Peyer's patch (tissue), 4 donors: ENCODE measurements around the gene ITGA2B. TPM values are rescaled to one million over a fixed set of nuclear protein-coding genes. Genes with fewer than 3 reads are reported as not detected.
"Not testable (repeated sequence)": the region's sequence is repeated elsewhere in the genome, so short reads cannot be mapped to it uniquely, and the experiment has no call there.

Experiments used
- DNase-seq, 3 donors: peaks; one replicate each; pipeline ENCODE4 v3.0.0-alpha.2; 2017 to 2019
- H3K27ac ChIP-seq, 4 donors: fragments of 200-600 bp; sonication (generic); one replicate each; pipeline ENCODE4 v1.5.1; 2016 to 2019
- H3K27me3 ChIP-seq, 2 donors: fragments of 200-600 bp; sonication (generic); one replicate each; pipeline ENCODE4 v1.5.1; 2019
- H3K36me3 ChIP-seq, 3 donors: fragments of 200-600 bp; sonication (generic); one replicate each; pipeline ENCODE4 v1.5.1; 2016 to 2019
- H3K4me1 ChIP-seq, 4 donors: fragments of 200-600 bp; sonication (generic); one replicate each; pipeline ENCODE4 v1.5.1; 2016 to 2019
- H3K4me3 ChIP-seq, 4 donors: fragments of 200-600 bp; sonication (generic); 1 replicate in 3 of 4; 2 replicates in 1 of 4; pipeline ENCODE4 v1.5.1; 2016 to 2019; ENCODE audit warnings: mild to moderate bottlenecking in 1 of 4
- H3K9me3 ChIP-seq, 4 donors: fragments of 200-600 bp; sonication (generic); one replicate each; pipeline ENCODE4 v1.5.1; 2016 to 2019; ENCODE audit warnings: mild to moderate bottlenecking in 1 of 4
- POLR2A ChIP-seq, 2 donors: fragments of 450-650 bp; IDR thresholded peaks; one replicate each; pipeline ENCODE4 v1.5.1; 2017; ENCODE audit warnings: antibody characterized with exemption in 2 of 2, mild to moderate bottlenecking in 2 of 2, moderate library complexity in 2 of 2
- total RNA-seq, 4 donors: library from RNA; depleted of rRNA; stranded (reverse); fragments of >200 nt; gene quantifications; one replicate each; pipeline ENCODE4 v1.1.0, GENCODE V29; 2016
- TF ChIP-seq, protein P1 (sequence below), 6 experiments: fragments of 450-650 bp in 4 of 6; fragments of 200-600 bp in 2 of 6; sonication (generic) in 1 of 6; IDR thresholded peaks; one replicate each; pipeline ENCODE4 v1.5.1; 2017 to 2019; ENCODE audit warnings: antibody characterized with exemption in 6 of 6, mild to moderate bottlenecking in 3 of 6, moderate library complexity in 1 of 6

The ITGA2B gene
- total RNA-seq, 4 donors from 2014 or later = 2.5 TPM; not detected in 3

DNA sequence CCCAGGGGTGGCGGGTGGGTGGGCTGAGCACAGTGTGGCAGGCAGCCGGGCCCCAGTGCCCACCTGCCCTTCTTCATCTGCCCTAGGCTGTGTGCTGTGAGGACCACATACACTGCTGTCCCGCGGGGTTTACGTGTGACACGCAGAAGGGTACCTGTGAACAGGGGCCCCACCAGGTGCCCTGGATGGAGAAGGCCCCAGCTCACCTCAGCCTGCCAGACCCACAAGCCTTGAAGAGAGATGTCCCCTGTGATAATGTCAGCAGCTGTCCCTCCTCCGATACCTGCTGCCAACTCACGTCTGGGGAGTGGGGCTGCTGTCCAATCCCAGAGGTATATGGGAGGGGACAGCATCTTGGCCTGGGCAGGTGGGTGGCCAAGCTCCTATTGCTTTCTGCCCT is 38.0 kb downstream of the ITGA2B start:
- H3K27ac ChIP-seq = no peak overlapping the region
- no peaks in the 10 kb centered on the region for H3K27me3 ChIP-seq
- no peak for DNase-seq
- no peak overlapping the region for H3K4me3 ChIP-seq
- no peaks in the 10 kb centered on the region for H3K9me3 ChIP-seq
- TF ChIP-seq, protein P1, sequence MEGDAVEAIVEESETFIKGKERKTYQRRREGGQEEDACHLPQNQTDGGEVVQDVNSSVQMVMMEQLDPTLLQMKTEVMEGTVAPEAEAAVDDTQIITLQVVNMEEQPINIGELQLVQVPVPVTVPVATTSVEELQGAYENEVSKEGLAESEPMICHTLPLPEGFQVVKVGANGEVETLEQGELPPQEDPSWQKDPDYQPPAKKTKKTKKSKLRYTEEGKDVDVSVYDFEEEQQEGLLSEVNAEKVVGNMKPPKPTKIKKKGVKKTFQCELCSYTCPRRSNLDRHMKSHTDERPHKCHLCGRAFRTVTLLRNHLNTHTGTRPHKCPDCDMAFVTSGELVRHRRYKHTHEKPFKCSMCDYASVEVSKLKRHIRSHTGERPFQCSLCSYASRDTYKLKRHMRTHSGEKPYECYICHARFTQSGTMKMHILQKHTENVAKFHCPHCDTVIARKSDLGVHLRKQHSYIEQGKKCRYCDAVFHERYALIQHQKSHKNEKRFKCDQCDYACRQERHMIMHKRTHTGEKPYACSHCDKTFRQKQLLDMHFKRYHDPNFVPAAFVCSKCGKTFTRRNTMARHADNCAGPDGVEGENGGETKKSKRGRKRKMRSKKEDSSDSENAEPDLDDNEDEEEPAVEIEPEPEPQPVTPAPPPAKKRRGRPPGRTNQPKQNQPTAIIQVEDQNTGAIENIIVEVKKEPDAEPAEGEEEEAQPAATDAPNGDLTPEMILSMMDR (IDR thresholded peaks at IDR 0.05) = no peak
- no peak for TF ChIP-seq POLR2A (IDR thresholded peaks at IDR 0.05)
- peaks cover 0 to 46% (median 0%) of the 10 kb centered on the region in 3 donors for H3K36me3 ChIP-seq
- H3K4me1 ChIP-seq = peaks cover 0 to 10% (median 7%) of the 10 kb centered on the region in 4 donors

GRCh38 chr17:44350733-44351226 is 38.7 kb downstream of the ITGA2B start:
- peaks cover 0 to 46% (median 0%) of the 10 kb centered on the region in 3 donors for H3K36me3 ChIP-seq
- peak; percentile 76 to 86 (median 78) for DNase-seq
- TF ChIP-seq POLR2A (IDR thresholded peaks at IDR 0.05) = no peak
- TF ChIP-seq, protein P1 (IDR thresholded peaks at IDR 0.05) = peak; percentile 69 to 86 (median 74)
- H3K4me1 ChIP-seq = peaks cover 0 to 15% (median 11%) of the 10 kb centered on the region in 4 donors
- H3K27ac ChIP-seq = no peak overlapping the region
- no peaks in the 10 kb centered on the region for H3K27me3 ChIP-seq
- no peaks in the 10 kb centered on the region for H3K9me3 ChIP-seq
- no peak overlapping the region for H3K4me3 ChIP-seq

- Histone ChIP-seq H3K9me3 (no peaks in the 10 kb centered on the region), H3K4me3 (no peak overlapping the region), H3K27ac (peak overlapping the region in 1 of 4 donors; percentile 87), H3K27me3 (no peaks in the 10 kb centered on the region), H3K36me3 (peaks cover 0 to 46% (median 0%) of the 10 kb centered on the region in 3 donors), H3K4me1 (peaks cover 0 to 16% (median 12%) of the 10 kb centered on the region in 4 donors)
- DNase-seq = no peak
- TF ChIP-seq POLR2A (IDR thresholded peaks at IDR 0.05) = no peak
- TF ChIP-seq, protein P1 (IDR thresholded peaks at IDR 0.05) = no peak
Observed at GRCh38 chr17:44349553-44350070, 39.8 kb downstream of the ITGA2B start.

GRCh38 chr17:44348988-44349364 is 40.5 kb downstream of the ITGA2B start:
- H3K27me3 ChIP-seq = no peaks in the 10 kb centered on the region
- no peak overlapping the region for H3K4me3 ChIP-seq
- no peak for DNase-seq
- H3K27ac ChIP-seq = peak overlapping the region in 1 of 4 donors; percentile 87
- H3K9me3 ChIP-seq = no peaks in the 10 kb centered on the region
- H3K36me3 ChIP-seq = peaks cover 0 to 46% (median 0%) of the 10 kb centered on the region in 3 donors
- H3K4me1 ChIP-seq = peaks cover 0 to 20% (median 13%) of the 10 kb centered on the region in 4 donors
- TF ChIP-seq, protein P1 (IDR thresholded peaks at IDR 0.05) = no peak
- no peak for TF ChIP-seq POLR2A (IDR thresholded peaks at IDR 0.05)

- Histone ChIP-seq H3K9me3 (no peaks in the 10 kb centered on the region), H3K4me1 (peaks cover 0 to 20% (median 12%) of the 10 kb centered on the region in 4 donors), H3K4me3 (no peak overlapping the region), H3K36me3 (peaks cover 0 to 46% (median 0%) of the 10 kb centered on the region in 3 donors), H3K27me3 (no peaks in the 10 kb centered on the region), H3K27ac (peak overlapping the region in 1 of 4 donors; percentile 87)
- TF ChIP-seq POLR2A (IDR thresholded peaks at IDR 0.05) = no peak
- TF ChIP-seq, protein P1 (IDR thresholded peaks at IDR 0.05) = no peak
- peak in 2 of 3 donors; percentile 84 to 85 for DNase-seq
Observed at GRCh38 chr17:44348234-44348987, 41.0 kb downstream of the ITGA2B start.

- peak overlapping the region in 1 of 4 donors; percentile 87 for H3K27ac ChIP-seq
- not testable (repeated sequence) for H3K9me3 ChIP-seq, H3K27me3 ChIP-seq, DNase-seq, H3K4me3 ChIP-seq
- H3K36me3 ChIP-seq = peaks cover 0 to 37% (median 0%) of the 10 kb centered on the region in 3 donors
- H3K4me1 ChIP-seq = peaks cover 0 to 20% (median 11%) of the 10 kb centered on the region in 4 donors
Observed at GRCh38 chr17:44347206-44348055, 42.0 kb downstream of the ITGA2B start.
